ENCODE measurements around the gene HES6.

The HES6 gene

DNA sequence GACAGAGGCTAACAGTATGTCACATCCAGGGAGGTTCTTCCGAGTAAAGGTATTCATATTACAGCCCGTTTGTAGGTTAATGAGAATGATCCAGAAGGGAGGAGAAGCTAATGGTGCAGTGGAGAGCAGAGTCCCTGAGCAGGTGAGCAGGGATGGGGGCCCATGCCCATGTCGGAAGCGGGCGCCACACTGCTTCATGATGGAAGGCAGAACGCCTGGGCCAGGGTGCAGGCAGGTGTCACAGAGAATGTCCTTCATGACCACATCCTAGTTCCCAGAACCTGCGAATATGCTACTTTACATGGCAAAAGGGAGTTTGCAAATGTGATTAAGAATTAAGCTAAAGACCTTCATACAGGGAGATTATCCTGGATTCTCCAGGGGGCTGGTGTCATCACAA, 4.0 kb downstream of the HES6 start:
- no peak for DNase-seq (ENCODE audit: low read depth in 3 of 3, low spot score in 1 of 3)

DNA sequence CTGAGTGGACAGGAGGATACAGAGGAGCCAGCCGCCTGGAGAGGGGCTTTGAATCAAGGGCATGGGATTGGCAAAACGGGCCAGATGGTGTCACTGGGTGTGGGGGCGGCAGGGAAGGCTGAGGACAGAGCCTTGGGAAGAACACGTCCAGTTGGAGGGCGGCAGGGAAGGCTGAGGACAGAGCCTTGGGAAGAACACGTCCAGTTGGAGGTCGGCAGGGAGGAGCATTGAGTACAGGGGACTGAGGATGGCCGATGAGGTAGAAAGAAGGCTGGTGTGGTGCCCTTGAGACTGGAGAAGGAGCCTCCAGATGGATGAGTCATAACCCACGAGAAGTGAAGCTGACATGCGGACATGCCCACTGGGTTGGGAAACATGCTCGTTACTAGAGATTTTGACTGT, 4.5 kb downstream of the HES6 start:
- DNase-seq (ENCODE audit: low read depth in 3 of 3, low spot score in 1 of 3): no peak

DNA sequence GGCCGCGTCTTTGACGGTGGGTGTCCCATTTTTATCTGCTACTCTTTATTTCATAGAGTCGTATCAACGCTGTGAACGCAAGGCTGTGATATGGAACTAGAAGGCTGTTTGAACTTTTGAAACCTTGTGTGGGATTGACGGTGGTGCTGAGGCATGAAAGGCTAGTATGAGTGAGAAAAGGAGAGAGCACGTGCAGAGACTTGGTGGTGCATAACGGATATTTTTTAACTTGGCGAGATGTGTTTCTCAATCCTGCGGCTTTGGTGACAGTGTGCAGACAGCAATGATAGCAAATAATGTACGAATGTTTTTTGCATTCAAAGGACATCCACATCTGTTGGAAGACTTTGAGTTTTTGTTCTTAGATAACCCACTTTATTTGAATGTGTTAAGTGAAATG, 6.2 kb downstream of the HES6 start:
- no peak for DNase-seq (ENCODE audit: low read depth in 3 of 3, low spot score in 1 of 3)

DNA sequence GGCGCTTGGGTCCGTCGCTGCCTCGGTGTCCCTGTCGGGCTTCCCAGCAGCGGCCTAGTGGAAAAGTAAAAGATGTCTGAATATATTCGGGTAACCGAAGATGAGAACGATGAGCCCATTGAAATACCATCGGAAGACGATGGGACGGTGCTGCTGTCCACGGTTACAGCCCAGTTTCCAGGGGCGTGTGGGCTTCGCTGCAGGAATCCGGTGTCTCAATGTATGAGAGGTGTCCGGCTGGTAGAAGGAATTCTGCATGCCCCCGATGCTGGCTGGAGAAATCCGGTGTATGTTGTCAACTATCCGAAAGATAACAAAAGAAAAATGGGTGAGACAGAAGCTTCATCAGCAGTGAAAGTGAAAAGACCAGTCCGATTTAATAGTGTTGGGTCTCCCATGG, 8.0 kb downstream of the HES6 start:
- no peak for DNase-seq (ENCODE audit: low read depth in 3 of 3, low spot score in 1 of 3)

DNA sequence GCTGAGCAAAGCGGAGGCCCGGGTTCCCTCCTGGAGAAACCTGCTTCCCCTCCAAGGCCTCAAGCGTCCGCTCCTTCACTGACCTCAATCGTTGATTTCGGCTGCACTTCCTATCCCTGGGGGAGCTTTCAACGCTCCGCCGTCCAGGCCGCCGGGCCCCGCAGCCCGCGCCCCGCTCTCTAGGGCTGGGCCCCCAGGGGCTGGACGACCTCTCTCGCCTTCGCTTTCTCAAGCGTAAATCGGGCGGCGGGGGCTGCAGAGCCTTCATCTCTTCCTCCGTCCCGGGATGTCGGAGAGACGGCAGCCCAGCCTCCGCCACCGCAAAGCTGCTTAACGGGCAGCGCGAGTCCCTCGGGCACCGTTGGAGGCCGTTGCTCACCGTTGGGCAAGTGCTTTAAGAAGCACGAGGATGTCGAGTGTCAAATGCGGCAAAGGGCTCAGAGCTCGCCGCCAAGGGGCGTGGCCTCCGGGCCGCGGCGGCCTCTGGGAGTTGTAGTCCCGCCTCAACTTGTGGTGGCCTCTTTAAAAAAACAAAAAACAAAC, 8.5 kb downstream of the HES6 start:
- peak; percentile 47 to 72 (median 62) for DNase-seq (ENCODE audit: low read depth in 3 of 3, low spot score in 1 of 3)

DNA sequence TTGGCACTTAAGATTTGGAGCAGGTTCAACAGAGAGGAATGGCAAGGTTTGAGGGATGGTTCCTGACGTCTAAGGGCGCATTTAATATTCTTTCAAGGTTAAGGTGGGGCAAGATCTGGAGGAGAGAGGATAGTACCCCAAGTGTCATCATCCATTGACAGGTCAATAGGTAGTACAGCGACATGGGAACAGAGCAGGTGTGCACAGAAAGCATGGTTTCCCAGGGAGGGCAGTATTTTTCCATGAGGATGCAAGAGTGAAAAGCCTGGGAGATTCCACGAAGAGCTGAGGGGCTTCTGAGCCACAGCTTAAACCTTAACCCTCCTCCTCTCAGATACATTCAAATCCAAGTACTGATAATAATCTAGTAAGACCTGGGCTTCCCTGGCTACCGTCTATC, 9.1 kb downstream of the HES6 start:
- no peak for DNase-seq (ENCODE audit: low read depth in 3 of 3, low spot score in 1 of 3)

DNA sequence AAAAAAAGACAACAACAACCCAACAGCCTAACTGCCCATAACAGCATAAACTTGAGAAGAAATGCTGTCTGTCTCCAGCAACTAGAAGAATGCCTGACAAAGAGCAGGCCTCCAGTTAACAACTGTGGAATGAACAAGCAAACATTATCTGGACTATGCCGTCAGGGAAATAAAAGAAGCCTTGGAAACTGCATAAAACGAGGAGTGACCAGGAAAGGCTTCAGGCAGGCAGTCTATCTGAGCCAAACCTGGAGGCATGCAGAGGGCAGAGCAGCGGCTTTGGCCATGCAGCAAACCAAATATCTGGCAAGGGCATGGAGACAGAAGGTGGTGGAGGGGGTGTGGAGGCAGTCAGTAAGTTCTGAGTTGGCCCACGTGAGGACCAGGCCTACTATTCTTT, 11.1 kb downstream of the HES6 start:
- DNase-seq (ENCODE audit: low read depth in 3 of 3, low spot score in 1 of 3): no peak

DNA sequence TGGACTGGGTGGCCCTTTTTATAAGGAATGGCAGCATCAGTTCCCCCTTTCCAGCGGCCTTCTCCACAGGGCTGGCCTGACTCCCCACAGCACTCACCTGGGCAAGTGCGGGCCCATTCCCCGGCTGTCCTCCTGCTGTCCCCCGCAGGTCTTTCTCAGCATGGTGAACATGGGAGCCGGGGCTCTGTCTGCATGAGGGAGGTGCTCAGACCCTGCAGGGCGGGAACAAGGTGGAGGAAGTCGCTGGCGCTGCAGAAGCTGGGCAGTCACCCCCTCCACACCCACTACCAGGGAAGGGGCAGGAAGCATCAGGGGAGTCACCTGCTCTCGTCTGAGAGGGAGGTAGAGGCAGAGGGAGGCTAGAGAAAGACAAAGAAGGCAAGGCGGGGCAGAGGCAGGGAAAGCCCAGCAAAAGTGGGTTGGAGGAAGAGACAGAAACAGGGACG, 12.2 kb downstream of the HES6 start:
- DNase-seq (ENCODE audit: low read depth in 3 of 3, low spot score in 1 of 3): no peak

DNA sequence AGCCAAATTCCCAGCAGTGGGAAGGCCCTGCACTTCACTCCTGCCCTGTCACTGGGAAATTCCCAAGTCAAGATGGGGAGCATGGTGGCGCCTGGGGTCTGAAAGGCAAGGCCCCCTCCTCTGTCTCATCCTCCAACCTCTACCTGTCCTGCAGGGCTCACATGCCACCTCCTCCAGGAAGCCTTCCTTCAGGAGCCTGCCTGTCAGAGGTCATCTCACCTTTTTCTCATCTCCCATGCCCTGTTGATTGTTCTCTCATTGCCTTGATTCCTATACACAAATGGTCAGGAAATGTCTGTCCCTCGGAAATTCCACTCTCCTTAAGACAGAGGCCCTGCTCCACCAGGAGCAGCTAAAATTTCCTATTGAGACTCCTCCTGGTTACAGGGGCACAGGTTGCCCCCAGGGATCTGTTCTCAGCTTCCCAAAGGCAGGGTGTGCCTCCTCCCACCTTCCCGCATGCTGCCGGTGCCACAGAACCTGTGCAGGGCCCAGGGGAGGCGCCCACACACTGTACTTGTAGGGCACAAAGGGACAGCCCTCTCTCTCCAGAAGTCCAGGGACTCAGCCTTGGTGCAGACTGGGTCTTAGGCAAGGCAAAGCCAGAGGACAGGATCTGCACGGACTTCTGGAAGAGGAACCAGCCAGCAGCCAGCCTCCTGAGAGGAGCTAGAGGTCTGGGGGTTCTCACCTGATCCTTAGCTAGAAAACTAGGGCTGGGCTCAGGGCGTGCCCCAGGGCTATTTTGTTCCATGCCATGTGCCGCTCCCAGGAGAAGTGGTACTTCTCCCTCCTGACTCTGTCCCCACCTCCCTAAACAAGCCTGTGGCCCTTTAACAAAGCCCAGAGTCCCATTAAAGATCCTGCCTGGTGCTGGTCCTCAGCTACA, 12.9 kb downstream of the HES6 start:
- no peak for DNase-seq (ENCODE audit: low read depth in 3 of 3, low spot score in 1 of 3)

DNA sequence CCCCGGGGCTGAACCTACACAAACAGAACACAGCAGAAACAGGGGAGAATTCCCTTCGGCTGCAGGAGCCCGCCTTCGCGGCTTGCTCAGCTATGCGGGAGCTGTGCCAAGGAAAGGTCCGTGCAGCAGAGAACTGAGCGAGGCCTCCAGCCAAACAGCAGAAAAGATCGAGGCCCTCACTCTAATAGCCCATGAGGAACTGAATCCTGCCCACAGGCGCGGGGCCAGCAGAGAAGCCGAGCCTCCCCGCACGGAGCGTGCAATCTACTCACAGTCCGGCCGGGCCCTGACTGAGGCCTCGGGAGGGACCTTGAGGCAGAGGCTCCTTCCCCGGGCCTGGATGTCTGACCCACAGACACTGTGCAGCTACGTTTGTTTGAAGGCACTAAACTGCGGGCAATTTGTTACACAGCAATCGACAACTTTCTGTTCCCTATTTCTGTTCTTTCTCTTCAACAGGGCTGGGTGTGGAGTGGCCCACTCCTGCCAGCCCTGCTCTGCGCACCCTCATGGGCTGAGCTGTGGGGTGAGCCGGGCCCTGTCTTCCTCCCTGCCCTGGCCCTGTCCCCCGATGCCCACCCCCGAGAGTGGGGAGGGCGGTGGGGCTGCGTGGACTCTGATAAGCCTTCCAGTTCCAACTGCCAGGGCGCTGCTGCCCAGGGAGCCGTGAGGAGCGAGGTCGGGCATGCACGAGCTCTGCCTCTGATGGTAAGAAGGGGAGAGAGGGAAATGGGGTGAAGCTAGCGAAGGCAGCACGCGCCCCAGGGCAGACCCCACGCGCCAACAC, 13.7 kb downstream of the HES6 start:
- DNase-seq (ENCODE audit: low read depth in 3 of 3, low spot score in 1 of 3): no peak

DNA sequence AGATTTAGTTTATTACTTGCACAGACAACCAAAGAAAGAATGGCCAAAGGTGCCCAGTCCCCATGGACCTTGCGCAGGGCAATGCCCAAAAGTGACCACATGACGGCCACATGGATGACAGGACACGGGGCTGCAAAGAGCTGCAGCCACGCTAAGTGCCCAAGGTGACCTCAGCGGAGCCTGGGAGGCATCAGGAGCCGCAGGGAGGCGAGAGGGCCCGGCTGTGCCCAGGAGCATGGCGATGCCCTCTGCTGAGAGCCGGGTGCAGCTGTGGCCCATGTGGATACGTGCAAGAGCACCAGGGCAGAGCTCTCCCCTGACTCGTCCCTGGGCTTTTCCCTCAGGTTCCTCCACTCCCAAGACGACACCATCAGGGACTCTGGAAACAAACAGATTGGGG, 14.7 kb downstream of the HES6 start:
- DNase-seq (ENCODE audit: low read depth in 3 of 3, low spot score in 1 of 3): no peak

DNA sequence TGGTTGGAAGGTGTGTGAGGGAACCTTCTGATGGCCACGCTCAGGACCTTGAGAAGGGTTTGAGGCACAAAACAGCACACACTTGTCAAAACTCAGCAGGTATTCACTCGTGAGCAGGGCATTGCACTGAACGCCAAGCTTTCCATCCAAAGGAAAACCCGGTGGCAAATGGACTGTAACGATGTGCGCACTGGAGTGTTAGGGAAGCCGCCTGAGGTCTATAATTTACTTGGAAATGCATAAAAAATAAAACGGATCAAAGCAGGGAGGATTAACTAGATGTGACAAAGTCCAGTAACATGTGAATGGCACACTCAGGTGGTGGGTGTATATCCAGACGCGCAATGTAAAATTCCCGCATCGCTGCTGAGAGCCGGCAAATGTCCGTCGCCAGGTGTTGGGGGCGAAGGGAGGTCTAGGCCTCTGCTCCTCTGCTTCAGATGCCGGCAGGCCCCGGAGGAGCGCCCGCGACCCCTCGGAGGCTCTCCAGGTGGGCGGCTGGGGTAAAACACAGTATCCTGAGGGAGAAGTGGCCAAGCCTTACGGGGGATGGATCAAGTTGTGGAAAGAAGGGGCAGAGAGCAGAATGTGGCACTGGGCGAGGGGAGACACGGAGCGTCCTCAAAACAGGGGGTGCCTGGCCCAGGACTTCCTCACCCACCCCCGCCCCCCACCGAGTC, 15.3 kb downstream of the HES6 start:
- no peak for DNase-seq (ENCODE audit: low read depth in 3 of 3, low spot score in 1 of 3)

DNA sequence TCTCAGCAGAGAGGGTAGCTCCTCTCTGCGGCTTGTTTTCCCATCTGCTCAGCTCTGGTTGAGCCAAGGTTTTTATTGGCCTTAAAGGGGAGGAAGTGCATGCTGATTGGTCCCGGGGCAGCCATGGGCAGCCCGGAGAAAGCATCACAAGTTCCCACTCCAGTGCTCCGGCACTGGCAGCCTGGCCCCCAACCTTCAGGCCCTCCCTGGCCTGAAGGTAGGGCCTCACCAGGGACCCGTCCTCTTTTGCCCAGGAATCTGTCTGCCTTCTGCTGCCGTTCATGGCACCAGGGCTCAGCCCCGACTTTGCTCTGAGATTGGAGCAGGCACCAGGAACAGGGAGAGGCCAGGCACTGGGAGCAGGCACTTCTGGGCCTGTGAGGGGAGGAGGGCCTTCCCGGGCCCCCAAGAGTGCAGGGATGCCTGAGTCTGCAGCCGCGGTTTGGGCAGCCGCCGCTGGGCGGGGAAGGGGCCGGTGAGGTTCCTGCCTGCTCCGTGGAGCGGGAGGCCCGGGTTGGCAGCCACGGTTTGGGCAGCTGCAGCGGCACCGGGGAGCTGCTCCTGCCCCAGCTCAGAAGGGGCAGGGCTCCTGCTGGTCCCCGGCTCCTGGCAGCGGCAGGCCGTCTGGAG, 18.8 kb downstream of the HES6 start:
- no peak for DNase-seq (ENCODE audit: low read depth in 3 of 3, low spot score in 1 of 3)

DNA sequence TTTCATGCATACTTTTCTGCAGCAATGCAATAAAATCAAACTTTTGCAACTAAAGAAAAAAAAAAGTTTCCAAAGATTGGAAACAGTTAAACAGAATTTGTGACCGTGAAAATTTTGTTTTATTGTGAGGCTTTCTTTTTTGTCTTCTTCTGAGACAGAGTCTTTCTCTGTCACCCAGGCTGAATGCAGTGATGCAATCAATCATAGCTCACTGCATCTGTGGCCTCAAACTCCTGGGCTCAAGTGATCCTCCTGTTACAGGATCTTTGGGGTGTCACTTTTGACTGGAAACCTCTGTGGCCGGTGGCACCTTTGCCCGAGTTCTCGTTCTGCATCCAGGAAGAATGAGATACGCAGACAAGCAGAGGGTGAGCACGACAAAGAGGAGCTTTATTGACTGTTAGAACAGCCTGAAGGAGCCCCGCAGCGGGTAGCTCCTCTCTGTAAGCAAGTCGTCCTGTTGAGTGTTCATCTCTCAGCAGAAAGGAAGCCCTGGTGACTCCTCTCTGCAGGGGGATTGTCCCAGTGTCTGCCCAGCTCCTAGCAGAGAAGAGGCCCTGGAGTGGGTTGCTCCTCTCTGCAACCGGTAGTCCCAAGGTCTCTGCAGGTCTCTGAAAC, 19.5 kb downstream of the HES6 start:
- no peak for DNase-seq (ENCODE audit: low read depth in 3 of 3, low spot score in 1 of 3)

DNA sequence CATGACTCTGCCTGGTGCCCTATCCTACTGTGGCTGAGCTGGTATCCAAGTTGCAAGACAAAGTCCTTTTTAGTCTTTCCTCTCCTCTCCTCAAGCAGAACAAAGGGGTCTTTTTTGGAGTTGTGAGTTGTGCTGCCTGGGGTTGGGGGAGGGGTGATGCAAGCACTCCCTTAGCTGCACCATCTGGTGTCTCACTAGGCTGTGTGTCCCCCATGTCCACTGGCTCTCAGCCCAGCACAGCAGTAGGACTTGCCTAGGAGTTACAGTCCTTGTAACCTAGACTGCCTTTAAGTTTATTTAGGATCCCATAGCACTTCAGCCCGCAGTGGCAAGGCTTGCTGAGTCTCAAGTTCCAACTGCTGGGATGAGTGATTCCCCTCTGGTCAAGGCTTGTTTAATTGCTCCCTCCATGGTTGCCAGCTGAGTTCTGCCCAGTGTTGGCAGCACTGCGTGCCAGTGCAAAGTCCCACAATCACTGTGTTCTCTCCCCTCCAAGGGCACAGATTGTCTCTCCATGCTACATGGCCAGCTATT, 23.1 kb downstream of the HES6 start:
- DNase-seq (ENCODE audit: low read depth in 3 of 3, low spot score in 1 of 3): no peak

DNA sequence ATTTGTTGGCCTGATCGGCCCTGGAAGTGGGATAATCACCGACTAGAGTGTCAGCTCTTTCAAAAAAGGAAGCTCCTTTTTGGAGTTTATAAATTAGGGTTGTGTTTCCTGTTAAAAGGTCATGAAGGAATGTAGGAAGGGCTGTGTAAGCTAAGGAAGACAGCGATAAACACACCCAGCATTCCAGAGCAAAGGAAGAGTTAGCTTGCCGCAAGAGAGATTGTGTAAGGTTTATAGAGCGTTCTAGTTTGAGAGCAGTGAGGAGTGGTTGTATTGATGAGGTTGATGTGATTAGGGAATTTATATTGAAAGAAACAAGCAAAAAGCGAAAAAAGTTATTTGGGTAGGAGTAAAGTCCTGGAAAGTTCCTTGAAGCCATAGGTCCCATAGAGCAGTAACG, 32.8 kb downstream of the HES6 start:
- DNase-seq (ENCODE audit: low read depth in 3 of 3, low spot score in 1 of 3): no peak

DNA sequence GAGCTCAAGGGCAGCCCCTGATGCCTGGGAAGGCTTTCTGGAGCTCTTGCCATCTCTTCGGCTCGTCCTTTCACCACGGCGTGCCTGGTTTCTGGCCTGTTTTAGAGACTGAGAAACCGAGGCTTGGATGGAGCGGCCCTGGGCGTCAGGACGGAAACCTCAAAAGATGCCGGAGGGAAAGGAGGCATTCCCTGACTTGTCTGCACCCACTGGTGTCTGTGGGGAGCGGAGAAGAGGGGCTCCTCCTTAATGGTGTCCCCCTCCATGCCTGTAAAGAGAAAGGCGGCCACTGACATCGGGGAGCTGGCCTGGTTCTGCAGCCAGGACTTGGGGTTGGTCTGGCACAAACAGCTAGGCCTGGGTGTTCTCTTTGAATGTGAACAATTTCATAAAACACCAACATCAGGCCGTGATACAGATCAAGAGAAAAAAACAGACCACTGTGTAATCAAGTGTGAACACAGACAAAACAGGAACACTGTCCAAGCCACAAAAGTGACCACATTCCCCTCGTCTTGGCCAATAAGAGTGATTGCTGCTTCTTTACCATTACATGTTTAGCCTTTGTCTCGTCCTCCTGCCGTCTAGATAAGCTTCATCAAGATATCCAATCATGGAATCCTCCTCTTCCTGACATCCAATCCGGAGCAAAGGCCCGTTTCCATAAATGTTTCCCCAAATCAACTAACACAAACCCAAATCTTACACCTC, 35.7 kb downstream of the HES6 start:
- DNase-seq (ENCODE audit: low read depth in 3 of 3, low spot score in 1 of 3): peak in 1 of 3 donors; percentile 7

DNA sequence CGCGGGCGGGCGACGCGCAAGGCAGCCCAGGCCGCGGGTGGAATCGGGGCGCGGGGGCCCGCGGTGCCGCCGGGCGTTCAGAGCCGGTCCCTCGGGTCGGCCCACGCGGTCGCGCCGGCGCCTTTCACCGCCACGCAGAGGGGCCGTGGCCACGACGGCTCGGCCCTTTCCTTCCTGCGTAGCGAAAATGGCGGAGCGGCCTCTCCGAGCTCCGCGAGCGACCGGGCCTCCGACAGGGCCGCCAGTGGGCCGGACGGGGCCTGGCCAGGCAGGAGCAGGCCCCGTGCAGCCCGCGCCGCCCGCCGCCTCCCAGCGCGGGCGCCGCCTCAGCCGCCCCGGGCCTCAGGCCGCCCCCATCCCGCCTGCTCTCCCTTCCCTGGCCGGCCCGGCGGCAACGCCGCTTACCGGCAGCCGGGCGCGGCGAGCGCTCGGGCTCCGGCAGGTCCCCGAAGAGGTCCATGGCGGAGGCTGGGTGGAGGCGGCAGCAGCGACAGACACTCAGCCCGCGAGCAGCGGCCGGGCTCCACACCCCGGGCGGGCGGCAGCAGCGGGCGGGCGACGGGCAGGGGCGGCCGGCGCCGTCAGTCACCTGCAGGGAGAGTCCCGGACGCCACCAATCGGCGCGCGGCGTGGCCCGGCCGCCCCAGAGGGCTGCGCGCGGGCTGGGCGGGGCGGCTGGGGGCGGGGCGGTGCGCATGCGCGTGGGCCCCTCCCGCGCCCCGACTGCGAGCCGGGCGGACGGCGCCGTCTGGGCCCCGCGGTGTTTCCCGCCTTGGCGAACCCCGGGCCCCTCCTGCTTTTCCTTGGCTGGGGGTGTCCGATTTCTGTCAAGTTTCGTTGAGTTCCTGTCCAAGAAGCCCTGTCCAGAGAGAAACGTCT, 36.5 kb downstream of the HES6 start, which contains the start of gene ILKAP:
Gene ILKAP, minus strand, starts transcription at position 602 of the 879 bp plus-strand sequence. Its CDS starts 142 bp downstream, at position 460.
- peak; percentile 77 to 88 (median 86) for DNase-seq (ENCODE audit: low read depth in 3 of 3, low spot score in 1 of 3)
